ENCODE measurements around the gene MRPL49. TPM values are rescaled to one million over a fixed set of nuclear protein-coding genes. Genes with fewer than 3 reads are reported as not detected.

MRPL49 gene
- total and polyA plus RNA-seq, 2 of the 13 experiments (the other 11 are each of a cell fraction or from before 2014, with no cell fraction given): 39.2 to 53.3 TPM

GRCh38 chr11:65121865-65122696 lies at the start of gene MRPL49, which contains the start of gene FAU (continued):
- TF ChIP-seq, protein P1, sequence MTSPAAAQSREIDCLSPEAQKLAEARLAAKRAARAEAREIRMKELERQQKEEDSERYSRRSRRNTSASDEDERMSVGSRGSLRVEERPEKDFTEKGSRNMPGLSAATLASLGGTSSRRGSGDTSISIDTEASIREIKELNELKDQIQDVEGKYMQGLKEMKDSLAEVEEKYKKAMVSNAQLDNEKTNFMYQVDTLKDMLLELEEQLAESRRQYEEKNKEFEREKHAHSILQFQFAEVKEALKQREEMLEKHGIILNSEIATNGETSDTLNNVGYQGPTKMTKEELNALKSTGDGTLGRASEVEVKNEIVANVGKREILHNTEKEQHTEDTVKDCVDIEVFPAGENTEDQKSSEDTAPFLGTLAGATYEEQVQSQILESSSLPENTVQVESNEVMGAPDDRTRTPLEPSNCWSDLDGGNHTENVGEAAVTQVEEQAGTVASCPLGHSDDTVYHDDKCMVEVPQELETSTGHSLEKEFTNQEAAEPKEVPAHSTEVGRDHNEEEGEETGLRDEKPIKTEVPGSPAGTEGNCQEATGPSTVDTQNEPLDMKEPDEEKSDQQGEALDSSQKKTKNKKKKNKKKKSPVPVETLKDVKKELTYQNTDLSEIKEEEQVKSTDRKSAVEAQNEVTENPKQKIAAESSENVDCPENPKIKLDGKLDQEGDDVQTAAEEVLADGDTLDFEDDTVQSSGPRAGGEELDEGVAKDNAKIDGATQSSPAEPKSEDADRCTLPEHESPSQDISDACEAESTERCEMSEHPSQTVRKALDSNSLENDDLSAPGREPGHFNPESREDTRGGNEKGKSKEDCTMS (CRISPR knock-in tag; conservative IDR thresholded peaks at IDR 0.05): no peak
- TF ChIP-seq, protein P2, sequence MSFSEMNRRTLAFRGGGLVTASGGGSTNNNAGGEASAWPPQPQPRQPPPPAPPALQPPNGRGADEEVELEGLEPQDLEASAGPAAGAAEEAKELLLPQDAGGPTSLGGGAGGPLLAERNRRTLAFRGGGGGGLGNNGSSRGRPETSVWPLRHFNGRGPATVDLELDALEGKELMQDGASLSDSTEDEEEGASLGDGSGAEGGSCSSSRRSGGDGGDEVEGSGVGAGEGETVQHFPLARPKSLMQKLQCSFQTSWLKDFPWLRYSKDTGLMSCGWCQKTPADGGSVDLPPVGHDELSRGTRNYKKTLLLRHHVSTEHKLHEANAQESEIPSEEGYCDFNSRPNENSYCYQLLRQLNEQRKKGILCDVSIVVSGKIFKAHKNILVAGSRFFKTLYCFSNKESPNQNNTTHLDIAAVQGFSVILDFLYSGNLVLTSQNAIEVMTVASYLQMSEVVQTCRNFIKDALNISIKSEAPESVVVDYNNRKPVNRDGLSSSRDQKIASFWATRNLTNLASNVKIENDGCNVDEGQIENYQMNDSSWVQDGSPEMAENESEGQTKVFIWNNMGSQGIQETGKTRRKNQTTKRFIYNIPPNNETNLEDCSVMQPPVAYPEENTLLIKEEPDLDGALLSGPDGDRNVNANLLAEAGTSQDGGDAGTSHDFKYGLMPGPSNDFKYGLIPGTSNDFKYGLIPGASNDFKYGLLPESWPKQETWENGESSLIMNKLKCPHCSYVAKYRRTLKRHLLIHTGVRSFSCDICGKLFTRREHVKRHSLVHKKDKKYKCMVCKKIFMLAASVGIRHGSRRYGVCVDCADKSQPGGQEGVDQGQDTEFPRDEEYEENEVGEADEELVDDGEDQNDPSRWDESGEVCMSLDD (CRISPR knock-in tag; IDR thresholded peaks at IDR 0.05; ENCODE audit: borderline replicate concordance): no peak
- TF ChIP-seq TEAD3 (CRISPR knock-in tag; optimal IDR thresholded peaks at IDR 0.05; ENCODE audit: borderline replicate concordance) (peak; percentile 91), ZNF331 (CRISPR knock-in tag; IDR thresholded peaks at IDR 0.05) (peak; percentile 53), PRMT3 (CRISPR knock-in tag; IDR thresholded peaks at IDR 0.05; ENCODE audit: borderline replicate concordance, low read depth) (no peak; the same call in 1 of the 2 replicates), MEIS1 (CRISPR knock-in tag; IDR thresholded peaks at IDR 0.05; ENCODE audit: borderline replicate concordance) (peak; percentile 76; the same call in 1 of the 2 replicates), ZKSCAN8 (CRISPR knock-in tag; IDR thresholded peaks at IDR 0.05; ENCODE audit: borderline replicate concordance) (no peak), ZNF230 (CRISPR knock-in tag; IDR thresholded peaks at IDR 0.05) (peak; percentile 74; the same call in 1 of the 2 replicates), FOXM1 (CRISPR knock-in tag; IDR thresholded peaks at IDR 0.05) (no peak), HNF4A (CRISPR knock-in tag; IDR thresholded peaks at IDR 0.05) (no peak), ZNF644 (CRISPR knock-in tag; IDR thresholded peaks at IDR 0.05; ENCODE audit: low read depth) (0 out of 2 replicates have a peak, but pooled peaks have one; percentile 11), KLF16 (CRISPR knock-in tag; IDR thresholded peaks at IDR 0.05) (peak in 1 of 2 experiments; percentile 43; a peak in 1 of 4 replicates)
- TF ChIP-seq, protein P3, sequence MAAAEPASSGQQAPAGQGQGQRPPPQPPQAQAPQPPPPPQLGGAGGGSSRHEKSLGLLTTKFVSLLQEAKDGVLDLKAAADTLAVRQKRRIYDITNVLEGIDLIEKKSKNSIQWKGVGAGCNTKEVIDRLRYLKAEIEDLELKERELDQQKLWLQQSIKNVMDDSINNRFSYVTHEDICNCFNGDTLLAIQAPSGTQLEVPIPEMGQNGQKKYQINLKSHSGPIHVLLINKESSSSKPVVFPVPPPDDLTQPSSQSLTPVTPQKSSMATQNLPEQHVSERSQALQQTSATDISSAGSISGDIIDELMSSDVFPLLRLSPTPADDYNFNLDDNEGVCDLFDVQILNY (CRISPR knock-in tag; conservative IDR thresholded peaks at IDR 0.05): no peak
- TF ChIP-seq, protein P4, sequence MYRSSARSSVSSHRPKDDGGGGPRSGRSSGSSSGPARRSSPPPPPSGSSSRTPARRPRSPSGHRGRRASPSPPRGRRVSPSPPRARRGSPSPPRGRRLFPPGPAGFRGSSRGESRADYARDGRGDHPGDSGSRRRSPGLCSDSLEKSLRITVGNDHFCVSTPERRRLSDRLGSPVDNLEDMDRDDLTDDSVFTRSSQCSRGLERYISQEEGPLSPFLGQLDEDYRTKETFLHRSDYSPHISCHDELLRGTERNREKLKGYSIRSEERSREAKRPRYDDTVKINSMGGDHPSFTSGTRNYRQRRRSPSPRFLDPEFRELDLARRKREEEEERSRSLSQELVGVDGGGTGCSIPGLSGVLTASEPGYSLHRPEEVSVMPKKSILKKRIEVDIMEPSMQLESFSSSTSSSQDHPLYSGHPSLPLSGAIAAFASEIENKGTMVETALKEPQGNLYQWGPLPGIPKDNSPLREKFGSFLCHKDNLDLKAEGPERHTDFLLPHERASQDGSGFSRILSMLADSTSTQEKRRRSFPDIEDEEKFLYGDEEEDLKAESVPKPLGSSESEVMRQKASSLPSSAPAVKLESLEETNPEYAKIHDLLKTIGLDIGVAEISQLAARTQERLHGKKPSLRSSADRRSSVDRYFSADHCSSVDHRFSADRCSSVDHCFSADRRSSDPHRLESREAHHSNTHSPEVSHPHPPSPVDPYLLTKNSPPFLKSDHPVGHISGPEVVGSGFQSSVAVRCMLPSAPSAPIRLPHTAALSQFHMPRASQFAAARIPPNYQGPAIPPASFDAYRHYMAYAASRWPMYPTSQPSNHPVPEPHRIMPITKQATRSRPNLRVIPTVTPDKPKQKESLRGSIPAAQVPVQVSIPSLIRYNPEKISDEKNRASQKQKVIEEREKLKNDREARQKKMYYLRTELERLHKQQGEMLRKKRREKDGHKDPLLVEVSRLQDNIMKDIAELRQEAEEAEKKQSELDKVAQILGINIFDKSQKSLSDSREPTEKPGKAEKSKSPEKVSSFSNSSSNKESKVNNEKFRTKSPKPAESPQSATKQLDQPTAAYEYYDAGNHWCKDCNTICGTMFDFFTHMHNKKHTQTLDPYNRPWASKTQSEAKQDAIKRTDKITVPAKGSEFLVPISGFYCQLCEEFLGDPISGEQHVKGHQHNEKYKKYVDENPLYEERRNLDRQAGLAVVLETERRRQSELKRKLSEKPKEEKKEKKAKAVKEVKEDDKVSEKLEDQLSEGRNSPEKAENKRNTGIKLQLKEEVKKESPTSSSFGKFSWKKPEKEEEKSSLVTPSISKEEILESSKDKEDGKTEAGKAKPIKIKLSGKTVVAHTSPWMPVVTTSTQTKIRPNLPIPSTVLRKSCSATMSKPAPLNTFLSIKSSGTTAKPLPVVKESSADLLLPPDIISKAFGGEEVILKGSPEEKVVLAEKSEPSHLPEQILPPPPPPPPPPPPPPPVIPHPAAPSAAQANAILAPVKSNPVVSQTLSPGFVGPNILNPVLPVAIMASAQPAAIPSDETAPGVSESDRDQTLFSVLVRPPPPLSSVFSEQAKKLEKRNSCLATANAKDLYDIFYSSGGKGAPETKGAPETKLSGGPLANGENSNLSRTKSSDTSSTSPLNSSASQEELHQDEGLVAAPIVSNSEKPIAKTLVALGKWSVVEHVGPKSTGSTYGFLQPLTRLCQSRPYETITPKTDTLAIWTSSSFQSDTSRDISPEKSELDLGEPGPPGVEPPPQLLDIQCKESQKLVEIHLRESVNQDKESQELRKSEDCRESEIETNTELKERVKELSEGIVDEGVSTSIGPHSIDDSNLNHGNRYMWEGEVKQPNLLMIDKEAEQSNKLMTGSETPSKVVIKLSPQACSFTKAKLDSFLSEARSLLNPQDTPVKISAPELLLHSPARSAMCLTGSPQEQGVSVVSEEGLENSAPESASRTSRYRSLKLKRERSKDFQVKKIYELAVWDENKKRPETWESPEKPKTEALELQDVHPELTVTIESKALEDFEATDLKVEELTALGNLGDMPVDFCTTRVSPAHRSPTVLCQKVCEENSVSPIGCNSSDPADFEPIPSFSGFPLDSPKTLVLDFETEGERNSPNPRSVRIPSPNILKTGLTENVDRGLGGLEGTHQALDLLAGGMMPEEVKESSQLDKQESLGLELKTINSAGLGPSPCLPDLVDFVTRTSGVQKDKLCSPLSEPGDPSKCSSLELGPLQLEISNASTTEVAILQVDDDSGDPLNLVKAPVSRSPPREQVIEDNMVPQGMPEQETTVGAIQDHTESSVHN (CRISPR knock-in tag; IDR thresholded peaks at IDR 0.05): no peak; the same call in 1 of the 2 replicates

Data from HepG2 (cell line).